Transverse colon (tissue), 4 donors: Measurements from ENCODE around the gene GATB.

ENCODE experiments used
- CTCF ChIP-seq, 5 experiments: fragments of 200-600 bp in 3 of 5; fragments of 450-650 bp in 2 of 5; sonication (generic) in 3 of 5; IDR thresholded peaks; 1 replicate in 2 of 5; 2 replicates in 3 of 5; pipeline ENCODE4 v1.5.1; 2016 to 2017; ENCODE audit warnings: antibody characterized with exemption in 5 of 5, inconsistent platforms in 3 of 5, mild to moderate bottlenecking in 2 of 5, moderate library complexity in 1 of 5
- EP300 ChIP-seq: sonication (generic); formaldehyde crosslinking; IDR thresholded peaks from one replicate; pipeline ENCODE4 v1.6.1; 2017; ENCODE audit warnings: antibody characterized with exemption, low read depth
- POLR2A ChIP-seq: fragments of 450-650 bp; IDR thresholded peaks from one replicate; pipeline ENCODE4 v1.6.1; 2016; ENCODE audit warnings: antibody characterized with exemption, mild to moderate bottlenecking, moderate library complexity
- POLR2AphosphoS5 ChIP-seq, 3 donors: sonication (generic); formaldehyde crosslinking; IDR thresholded peaks; one replicate each; pipeline ENCODE4 v1.6.1; 2016; ENCODE audit warnings: antibody characterized with exemption in 3 of 3

DNA sequence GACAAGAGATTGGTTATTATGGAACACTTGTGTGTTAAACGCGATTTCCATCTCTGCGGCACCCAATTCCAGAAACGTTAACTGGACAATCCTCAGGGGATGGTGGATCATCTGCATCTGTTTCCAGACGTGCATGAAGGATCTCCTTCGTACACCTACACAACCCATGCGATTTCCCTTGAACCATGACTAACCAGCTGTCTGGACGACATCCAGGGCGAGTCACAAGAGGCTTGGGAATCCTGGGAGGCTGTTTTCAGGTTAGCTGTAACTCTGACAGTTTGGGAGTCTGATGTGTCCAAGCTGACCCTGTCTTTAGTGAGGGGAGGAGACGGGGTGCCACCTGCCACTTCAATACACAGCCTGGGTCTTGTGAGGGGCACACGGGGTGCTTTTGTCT, 84.5 kb downstream of the GATB start:
- no peak for TF ChIP-seq CTCF (IDR thresholded peaks at IDR 0.05)
- no peak for TF ChIP-seq POLR2A
- no peak for TF ChIP-seq EP300
- TF ChIP-seq POLR2AphosphoS5 (IDR thresholded peaks at IDR 0.05), result no peak
